ENCODE data around the gene TMEM120A. TPM values are rescaled to one million over a fixed set of nuclear protein-coding genes. Genes with fewer than 3 reads are reported as not detected.

TMEM120A gene
- total RNA-seq, 1 donor from 2014 or later, result 197 TPM

DNA sequence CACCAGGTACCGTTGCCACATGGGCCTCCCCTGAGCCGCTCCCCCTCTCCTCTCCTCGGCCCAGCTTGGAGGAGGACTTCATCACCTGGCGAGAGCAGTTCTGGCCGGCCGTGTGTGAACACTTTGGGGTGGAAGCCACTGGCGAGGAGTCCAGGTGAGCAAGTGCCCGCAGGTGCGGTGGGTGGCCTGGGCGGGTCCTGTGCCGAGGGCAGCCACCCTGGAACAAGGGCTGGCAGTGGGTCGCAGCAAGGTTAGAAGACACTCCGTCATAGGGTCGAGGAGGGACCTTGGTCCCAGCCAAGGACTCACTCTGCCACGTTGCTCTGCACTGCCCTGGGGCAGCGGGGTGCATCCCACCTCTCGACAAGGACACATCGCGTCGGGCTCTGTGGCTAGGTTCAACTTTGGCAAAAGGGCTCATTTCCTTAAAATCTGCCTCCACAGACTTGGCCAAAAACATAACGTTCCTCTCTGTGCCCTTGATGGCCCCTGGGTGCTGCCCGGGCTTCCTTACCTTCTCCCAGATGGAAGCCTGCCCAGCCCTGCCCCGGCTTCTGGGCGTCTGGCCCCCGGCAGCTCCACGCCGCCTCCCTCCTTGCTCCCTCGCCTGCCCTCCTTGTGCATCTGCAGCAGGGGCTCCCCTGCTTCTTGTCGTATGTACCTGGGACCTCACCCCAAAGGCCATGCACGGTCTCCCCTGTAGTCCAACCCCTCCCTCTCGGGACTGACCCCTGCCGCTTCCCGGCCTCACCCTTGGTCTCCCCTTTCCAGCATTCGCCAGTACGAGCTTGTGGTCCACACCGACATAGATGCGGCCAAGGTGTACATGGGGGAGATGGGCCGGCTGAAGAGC lies 12.7 kb downstream of the TMEM120A start:
- no peak for DNase-seq (ENCODE audit: low read depth in 2 of 2)

DNA sequence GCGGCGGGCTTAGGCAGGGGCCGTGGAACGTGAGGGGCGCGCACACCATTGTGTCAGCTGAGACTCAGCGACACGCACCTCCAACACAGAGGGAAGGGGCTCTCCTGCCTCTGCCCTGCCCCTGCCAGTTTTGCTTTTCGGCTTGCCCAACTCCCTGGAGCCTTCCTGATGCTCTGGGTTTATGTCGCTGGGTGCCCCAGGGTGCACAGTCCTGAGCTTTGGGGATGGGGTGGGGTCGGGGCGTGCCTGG lies 13.3 kb downstream of the TMEM120A start:
- no peak for DNase-seq (ENCODE audit: low read depth in 2 of 2)

DNA sequence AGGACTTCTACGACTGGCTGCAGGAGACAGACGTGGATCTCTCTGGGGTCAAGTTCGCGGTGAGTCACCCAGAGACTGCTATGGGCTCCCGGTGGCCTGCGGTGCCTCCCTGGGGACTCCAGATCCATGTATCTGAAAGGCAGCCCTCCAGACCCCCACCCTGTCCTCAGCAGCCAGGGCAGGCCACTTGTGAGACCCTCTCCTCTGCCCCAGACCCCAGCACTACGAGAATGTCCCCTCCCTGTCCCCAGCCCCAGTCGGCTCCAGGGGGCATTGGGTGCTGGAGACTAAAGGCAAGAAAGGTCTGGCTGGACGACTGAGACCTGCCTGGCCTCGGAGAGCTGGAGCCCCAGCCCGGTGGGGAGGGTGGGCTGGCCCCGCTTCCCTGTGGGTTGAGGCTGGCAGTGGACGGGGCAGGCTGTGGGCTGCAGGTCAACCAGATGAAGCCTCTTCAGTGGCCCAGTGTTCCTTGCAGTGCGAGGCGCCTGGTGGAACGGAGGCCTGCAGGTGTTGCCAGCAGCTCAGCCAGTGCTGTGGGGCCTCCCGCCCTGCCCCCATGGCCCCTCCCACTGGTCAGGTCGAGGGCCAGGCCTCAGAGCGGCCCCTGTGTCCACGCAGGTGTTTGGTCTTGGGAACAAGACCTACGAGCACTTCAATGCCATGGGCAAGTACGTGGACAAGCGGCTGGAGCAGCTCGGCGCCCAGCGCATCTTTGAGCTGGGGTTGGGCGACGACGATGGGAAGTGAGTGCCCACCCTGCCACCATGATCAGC lies 13.8 kb downstream of the TMEM120A start:
- DNase-seq (ENCODE audit: low read depth in 2 of 2), result no peak

DNA sequence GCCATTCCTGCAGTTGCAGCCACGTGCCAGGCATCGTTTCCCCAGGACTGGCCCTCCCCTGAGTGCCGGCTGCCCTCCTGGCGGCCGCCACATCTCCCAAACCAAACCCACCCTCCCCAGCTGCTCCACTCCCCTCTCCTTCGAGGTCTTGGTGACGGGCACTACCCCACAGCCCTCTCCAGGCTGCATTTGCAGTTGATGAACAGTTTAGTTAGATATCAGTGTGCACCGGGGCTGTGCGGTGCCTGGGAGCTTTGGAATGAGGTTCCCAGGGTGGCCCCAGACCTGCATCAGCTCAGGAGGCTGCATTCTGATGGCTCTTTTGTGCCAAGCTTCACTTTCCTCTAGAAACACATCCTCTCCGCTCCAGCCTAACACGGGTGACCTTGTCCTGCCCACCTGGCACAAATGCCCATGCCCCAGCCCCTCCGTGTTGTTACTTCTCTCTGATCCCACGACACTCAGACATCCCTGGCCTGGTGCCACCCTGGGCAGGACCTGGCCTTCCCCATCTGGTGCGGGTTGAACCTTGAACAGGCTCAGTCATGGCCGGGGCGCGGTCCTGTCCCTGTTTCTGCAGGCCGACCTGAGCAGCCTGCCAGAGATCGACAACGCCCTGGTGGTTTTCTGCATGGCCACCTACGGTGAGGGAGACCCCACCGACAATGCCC lies 14.5 kb downstream of the TMEM120A start:
- DNase-seq (ENCODE audit: low read depth in 2 of 2), result peak in 1 of 2 donors; percentile 31

DNA sequence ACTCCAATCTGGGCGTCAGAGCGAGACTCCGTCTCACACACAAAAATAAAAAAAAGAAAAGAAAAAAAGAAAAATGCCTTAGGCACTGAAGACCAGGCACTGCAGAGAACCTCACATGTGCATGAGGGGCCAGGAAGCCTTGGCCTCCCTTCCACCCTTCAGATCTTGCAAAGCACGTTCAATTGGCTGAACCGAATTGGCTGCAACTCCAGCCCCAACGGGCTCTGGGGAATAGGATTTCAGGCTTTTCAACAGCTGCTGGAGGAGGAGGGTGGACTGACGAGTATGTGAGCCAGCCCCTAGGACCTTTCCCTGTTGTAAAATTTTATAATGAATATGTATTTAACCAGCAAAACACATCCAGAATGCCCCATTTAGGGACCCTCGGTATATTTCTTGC lies 16.7 kb downstream of the TMEM120A start:
- no peak for DNase-seq (ENCODE audit: low read depth in 2 of 2)

DNA sequence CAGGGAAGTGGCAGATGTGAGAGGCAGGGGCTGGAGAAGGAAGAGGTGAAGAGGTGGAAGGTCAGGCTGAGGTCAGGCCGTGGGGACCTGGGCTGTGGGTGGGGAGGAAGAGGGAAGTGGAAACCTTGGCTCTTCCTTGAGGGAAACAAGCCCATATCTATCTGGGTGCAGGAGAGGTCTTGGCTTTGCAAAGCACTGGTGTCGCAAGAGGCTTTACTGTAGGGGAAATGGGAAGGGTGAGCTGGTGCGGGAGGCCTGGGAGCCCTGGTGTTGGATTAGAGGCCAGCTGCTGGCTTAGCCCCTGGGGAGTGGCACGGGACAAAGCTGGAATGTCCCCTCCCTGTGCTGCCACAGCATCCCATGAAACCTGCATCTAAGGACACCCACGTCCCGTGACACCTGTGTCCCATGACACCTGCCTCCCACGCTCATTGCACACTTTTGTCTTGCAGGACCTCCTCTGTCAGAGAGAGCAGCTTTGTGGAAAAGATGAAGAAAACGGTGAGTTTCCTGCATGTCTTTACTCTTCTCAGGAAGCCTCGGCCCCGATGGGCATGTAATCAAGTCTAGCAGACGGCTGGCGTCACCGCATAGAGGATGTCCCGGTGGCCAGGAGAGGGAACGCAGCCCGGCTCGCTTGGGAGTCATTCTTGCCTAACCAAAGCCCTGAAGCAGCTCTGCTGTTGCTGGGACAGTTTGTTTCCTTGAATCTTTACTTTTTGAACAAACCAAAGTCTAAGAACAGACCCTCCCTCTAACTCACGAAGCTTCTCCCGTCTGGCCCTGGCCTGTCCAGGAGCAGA lies 22.2 kb downstream of the TMEM120A start:
- no peak for DNase-seq (ENCODE audit: low read depth in 2 of 2)

DNA sequence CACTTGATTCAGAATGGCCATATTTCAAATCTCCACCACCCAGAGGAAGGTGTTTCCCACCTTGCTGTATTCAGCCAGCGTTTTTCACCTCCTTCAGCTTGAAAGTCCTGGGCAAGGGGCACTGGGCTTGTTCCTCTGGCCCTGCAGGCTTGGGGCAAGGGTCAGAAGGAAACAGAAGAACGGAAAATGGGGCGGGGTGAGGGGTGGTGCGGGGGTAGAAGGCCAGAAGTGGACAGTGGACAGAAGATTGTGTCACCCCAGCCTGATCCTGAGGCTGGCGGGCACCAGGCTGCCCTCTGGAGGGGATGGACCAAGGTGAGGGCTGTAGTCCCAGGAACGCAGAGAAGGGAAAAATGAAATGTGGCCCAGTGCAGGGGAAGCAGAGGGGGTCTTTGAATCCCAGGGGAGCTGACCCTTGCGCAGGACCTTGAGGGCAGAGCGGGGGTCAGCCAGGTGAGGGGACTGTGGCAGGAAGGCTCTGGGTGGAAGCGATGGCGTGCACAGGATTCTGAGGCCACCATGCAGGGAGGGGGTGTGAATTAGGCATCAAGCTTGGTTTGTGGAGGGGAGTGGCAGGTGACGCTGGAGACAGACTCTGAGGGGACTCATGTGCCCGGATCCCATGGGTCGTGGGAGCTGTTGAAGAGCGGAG lies 23.0 kb downstream of the TMEM120A start:
- no peak for DNase-seq (ENCODE audit: low read depth in 2 of 2)

DNA sequence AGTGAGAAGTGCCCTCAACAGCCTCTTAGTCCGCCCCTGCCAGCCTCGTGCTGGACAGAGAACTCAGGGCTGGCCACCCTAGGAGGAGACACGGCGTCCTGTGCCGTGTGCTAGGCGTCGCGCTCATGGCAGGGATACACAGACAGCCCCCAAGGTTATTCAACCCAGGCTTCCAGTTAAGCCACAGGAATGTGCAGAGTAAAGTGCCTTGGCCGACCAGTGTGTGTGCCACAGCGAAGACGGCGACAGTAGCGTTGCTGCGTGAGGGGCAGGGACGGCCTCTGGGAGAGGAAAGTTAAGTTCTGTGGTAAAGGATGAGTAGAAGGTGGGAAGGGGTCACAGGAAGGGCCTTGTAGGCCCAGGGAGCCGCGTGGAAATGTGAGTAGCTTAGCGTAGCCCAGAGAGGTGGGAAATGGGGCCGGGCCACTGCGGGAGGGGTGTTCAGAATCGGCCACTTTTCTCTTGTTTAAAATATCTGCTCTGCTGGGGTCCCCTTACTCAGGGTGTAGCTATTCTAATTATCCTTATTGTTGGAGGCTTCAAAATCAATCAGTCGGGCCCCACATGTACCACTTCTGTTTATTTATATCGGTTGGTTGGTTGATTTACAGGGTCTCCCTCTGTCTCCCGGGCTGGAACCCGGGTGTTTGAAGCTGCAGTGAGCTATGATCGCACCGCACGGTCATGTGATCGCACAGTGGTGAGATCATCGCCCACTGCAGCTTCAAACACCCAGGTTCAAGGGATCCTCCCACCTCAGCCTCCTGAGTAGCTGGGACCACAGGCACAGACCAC lies 24.5 kb downstream of the TMEM120A start:
- DNase-seq (ENCODE audit: low read depth in 2 of 2), result no peak

DNA sequence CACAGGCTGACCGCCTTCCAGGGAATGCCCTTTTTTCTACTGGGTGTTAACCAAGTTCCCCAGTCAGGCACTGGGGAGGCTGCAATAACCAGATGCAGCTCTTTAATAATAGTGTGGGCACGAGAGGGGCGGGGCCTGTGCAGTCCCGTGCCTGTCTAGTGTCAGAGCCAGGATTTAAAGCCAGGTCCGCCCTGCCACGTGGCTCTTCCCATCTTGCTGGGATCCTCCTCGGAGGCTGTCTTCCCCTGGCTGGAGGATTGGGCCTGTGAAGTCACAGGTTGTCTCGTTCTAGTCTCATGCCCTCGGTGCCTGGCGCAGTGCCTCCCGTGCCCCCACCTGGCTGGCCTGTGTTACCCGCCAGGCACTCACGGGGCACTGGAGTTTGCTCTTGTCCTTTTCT lies 25.2 kb downstream of the TMEM120A start:
- DNase-seq (ENCODE audit: low read depth in 2 of 2), result no peak

DNA sequence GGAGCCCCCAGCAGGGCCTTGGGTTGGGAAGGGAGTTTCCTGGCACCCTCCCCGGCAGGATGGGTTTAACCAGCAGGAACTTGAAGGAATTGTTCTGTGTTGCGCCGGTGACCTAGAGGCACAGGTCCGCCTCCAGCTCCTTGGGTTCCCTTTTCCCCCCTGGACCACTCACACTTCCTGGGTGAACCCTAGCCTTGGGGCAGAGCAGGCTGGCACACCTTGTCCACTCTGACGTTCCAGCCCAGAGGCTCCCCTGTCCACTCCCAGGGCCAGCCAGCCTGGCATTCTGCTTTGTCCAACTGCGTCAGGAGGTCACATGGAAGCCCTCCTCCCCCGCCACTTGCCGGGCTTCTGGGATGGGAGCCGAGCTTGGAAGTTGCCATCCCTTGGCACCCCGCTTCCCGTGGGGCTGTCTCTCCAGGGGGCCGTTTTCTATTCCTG lies 25.8 kb downstream of the TMEM120A start:
- no peak for DNase-seq (ENCODE audit: low read depth in 2 of 2)

DNA sequence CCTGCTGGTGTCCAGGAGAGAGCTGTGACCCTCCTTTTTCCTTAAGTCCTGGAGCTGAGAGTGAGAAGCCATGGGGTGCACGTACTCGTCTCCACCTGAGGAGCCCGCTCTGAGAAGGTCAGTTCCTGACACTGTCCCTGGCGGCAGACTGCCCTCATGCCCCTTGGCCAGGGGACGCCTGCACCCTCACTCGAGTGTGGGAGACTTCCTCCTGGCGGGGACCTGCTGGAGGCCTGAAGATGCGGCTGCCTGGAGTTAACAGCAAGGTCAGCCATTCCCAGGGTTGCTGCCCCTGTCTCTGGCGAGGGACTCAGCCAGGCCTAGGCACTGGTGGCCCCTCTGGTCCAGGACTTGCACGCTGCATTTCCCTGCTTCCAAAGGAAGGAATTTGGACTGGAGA lies 26.4 kb downstream of the TMEM120A start:
- no peak for DNase-seq (ENCODE audit: low read depth in 2 of 2)

DNA sequence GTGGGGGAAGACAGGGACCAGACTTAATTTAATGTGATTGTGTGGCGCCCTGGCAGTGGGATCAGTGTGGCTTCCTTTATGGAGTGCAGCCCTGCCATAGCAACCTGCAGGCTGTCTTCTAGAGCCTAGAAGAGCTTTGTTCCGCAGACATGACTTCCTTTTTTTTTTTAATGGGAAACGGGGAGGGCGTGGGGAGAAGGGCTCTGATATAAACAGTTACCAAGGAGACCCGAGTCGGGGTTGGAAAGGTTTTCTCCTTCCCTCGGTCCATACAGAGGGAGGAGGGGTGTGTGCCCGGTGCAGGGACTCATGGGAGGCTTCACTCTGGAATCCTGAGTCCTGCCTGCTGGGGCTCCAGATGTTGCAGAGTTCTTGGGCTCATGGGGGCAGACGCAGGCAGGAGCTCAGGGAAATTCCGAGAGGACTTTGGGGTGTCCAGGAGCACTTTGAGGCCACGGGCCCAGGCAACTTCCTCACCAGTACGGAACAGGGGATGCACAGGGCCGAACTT lies 26.9 kb downstream of the TMEM120A start:
- peak; percentile 60 to 64 for DNase-seq (ENCODE audit: low read depth in 2 of 2)

DNA sequence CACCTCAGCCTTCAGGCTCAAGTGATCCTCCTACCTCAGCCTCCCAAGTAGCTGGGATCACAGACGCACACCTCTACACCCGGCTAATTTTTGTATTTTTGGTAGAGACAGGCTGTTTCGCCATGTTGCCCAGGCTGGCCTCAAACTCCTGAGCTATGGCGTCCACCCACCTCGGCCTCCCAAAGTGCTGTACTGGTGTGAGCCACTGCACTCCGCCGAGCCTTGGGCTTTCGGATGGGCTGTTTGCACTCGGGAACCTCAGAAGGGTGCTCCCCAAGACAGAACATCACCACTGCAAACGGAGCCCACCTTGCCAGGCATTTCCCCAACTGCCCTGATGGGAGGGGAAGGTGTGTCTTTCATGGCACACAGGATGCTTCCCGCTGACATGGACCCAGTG lies 27.3 kb downstream of the TMEM120A start:
- DNase-seq (ENCODE audit: low read depth in 2 of 2), result no peak

DNA sequence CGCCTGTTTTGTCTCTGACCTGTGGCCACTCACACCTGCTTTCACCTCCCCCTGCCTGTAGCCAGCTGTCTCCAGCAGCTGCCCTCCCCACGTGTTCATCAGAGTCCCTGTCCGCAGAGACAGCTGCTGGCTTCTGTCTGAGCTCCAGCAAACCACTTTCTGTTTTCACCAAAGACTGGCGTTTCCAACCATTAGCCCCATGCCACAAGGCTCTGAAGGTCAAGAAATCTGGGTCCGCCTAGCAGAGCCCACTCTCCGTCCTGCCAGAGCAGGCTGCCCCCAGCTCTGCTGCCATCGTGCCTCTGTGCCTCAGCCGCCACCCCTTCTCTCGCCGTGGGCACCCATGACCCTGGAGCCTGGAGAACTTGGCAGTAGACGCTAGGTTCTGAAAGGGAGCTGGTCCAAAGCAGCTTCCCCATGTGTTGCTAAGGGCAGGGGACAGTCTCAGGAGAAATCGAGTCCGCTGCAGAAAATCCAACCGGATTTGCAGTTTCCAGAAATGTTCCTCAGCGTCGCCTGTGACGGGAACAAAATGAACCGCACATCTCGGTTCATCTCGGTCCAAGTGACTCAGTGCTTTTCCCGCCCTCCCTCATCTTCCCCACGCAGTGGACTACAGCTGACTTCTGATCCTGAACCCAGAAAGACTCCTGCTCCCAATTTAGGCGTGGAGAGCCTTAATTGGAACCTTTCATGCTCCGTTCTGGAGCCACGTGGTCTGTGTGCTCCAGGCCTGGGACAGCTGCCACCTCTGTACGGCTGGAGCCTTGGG lies 28.0 kb downstream of the TMEM120A start:
- DNase-seq (ENCODE audit: low read depth in 2 of 2), result no peak

DNA sequence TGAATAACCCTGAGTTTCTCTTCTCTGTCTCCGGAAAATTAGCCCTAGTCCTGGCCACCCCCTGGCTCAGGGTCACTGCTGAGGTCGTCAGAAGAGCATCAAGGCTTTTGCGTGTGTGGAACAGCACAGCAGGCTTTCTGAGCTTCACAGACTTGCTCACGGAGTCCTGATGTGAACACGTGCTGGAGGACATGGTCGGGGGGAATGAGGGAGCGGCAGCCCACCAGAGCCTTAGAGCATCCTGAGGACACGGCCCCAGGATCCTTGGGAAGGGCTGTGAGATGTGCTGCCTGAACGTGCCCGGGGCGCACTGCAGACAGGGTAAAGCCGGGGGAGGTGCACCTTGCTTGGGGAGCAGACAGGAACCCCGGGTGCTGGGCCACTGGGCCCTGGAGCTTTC lies 28.8 kb downstream of the TMEM120A start:
- DNase-seq (ENCODE audit: low read depth in 2 of 2), result no peak

DNA sequence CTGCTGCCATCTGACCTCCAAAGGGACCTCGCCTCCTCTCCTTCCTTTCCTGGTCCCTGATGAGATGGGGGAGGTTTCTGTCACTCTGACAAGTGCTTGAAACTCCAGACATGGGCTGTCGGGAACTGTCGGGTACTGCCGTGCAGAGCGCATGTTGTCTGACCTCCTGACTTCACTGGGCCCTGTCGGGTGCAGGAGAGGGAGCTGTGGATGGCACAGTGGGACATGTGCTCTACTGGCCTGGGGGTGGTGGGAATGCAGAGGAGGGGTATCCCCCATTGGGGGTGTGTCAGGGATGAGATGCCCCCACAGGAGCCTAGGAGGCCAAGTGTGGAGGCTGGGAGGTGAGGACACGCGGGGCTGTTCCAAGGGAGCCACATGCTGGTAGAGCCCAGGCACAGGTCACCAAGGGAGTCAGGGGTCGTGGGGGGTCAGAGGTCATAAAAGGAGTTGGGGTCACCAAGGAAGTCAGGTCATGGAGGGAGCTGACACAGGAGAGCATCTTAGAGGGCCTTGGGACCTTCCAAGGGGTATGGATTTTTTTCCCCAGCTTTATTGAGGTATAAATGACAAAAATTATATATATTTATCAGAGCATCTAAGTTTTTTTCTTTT lies 30.9 kb downstream of the TMEM120A start:
- peak in 1 of 2 donors; percentile 19 for DNase-seq (ENCODE audit: low read depth in 2 of 2)

DNA sequence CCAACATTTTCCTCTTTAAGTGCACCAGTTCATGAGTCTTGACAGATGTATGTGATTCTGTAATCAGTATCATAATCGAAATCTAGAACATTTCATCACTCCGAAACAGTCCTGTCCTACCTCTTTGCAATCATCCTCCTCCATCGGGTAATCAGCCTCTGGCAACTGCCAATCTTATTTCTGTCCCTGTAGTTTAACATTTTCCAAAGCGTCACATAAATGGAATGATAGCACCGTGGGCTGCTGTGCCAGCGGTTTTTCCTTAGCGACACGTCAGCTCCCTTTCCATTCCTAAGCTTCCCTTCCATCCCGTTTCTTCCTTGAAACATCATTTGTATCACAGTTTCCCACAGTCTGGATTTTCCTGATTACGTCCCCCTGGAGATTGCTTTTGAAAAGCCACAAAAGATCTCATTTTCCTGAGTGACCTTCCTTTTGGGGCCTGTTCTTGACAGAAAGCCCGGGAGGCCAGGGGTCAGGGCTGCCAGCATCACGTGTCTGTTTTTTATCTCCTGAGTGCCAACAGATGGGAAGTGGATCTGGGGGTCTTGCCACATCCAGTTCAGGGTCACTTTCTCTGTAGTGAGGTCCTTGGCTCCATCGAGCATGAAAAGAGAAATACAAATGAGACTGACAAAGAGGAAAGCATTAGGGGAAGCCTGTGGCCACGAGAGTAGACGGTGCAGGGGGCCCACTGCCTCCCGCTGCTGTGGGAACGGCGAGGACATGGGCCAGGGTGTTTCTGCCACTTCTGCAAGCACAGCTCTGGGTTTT lies 31.6 kb downstream of the TMEM120A start:
- peak; percentile 59 to 97 for DNase-seq (ENCODE audit: low read depth in 2 of 2)

DNA sequence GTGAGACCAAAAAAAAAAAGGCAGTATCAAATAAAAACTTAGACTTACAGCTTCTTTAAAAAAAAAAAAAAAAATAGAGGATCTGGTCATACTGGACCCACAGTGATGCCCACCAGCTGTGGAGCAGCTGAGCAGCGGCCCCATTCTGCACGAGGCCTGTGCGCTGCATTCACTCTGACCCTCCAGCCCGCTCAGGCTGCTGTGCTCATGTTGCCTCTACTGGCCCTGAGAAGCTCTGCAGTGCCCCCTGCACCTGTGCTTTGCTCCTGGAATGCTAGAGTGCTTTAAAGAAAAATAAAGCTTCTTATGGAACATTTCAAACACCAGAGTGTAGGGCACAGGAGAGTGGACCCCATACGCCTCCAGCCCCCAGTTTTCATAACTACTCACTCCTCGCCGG lies 33.2 kb downstream of the TMEM120A start:
- DNase-seq (ENCODE audit: low read depth in 2 of 2), result peak in 1 of 2 donors; percentile 32
